Loucy (cell line): ENCODE measurements around the gene AEBP2.
"Not testable (repeated sequence)": the region's sequence is repeated elsewhere in the genome, so short reads cannot be mapped to it uniquely, and the experiment has no call there.

ENCODE experiments used
- H2AFZ ChIP-seq: fragments of 200-600 bp; sonication (generic); 2 replicates; pipeline ENCODE4 v1.6.0; 2016; ENCODE audit warnings: antibody characterized with exemption, mild to moderate bottlenecking, low read length, moderate library complexity
- H3F3A ChIP-seq: fragments of 200-600 bp; 2 replicates; pipeline ENCODE4 v1.6.0; 2016; ENCODE audit warnings: antibody characterized with exemption, low read depth, mild to moderate bottlenecking
- H3K27me3 ChIP-seq: fragments of 200-600 bp; sonication (generic); 2 replicates; pipeline ENCODE4 v1.6.1; 2014; ENCODE audit warnings: low read length, mild to moderate bottlenecking; ENCODE audit not compliant: insufficient read depth, poor library complexity, severe bottlenecking
- H3K36me3 ChIP-seq: fragments of 200-600 bp; sonication (generic); 2 replicates; pipeline ENCODE4 v1.6.1; 2016; ENCODE audit warnings: low read length; ENCODE audit not compliant: insufficient read depth
- H3K4me1 ChIP-seq: fragments of 200-600 bp; sonication (generic); 2 replicates; pipeline ENCODE4 v1.5.1; 2014; ENCODE audit warnings: low read length, mild to moderate bottlenecking; ENCODE audit not compliant: insufficient read depth, poor library complexity, severe bottlenecking
- H3K4me2 ChIP-seq: fragments of 200-600 bp; sonication (generic); 2 replicates; pipeline ENCODE4 v1.6.0; 2014; ENCODE audit warnings: antibody characterized with exemption, low read length, low read depth, mild to moderate bottlenecking; ENCODE audit not compliant: poor library complexity, severe bottlenecking
- H3K4me3 ChIP-seq: fragments of 200-600 bp; sonication (generic); 2 replicates; pipeline ENCODE4 v1.5.1; 2014; ENCODE audit warnings: low read length, mild to moderate bottlenecking, mixed read lengths; ENCODE audit not compliant: poor library complexity, severe bottlenecking
- H3K79me2 ChIP-seq: fragments of 200-600 bp; sonication (generic); 2 replicates; pipeline ENCODE4 v1.6.1; 2014; ENCODE audit warnings: low read length; ENCODE audit not compliant: insufficient read depth
- H3K9ac ChIP-seq: fragments of 200-600 bp; sonication (generic); 2 replicates; pipeline ENCODE4 v1.6.0; 2014; ENCODE audit warnings: mild to moderate bottlenecking, low read depth, low read length, moderate library complexity; ENCODE audit not compliant: poor library complexity, severe bottlenecking
- H3K9me2 ChIP-seq: fragments of 200-600 bp; sonication (generic); replicated peaks from 2 replicates; pipeline ENCODE4 v1.6.1; 2016; ENCODE audit warnings: low read depth, low read length, mixed read lengths
- H3K9me3 ChIP-seq: fragments of 200-600 bp; sonication (generic); 2 replicates; pipeline ENCODE4 v1.6.1; 2014; ENCODE audit warnings: mild to moderate bottlenecking, antibody characterized with exemption, low read length, low read depth; ENCODE audit not compliant: insufficient read depth
- H4K20me1 ChIP-seq: fragments of 200-600 bp; sonication (generic); 2 replicates; pipeline ENCODE4 v1.6.0; 2014; ENCODE audit warnings: antibody characterized with exemption, low read length, mild to moderate bottlenecking; ENCODE audit not compliant: insufficient read depth, poor library complexity, severe bottlenecking
- CTCF ChIP-seq: fragments of 200-600 bp; sonication (generic); conservative IDR thresholded peaks from 2 replicates; pipeline ENCODE4 v1.5.1; 2014; ENCODE audit warnings: mild to moderate bottlenecking, antibody characterized with exemption, low read length
- EZH2phosphoT487 ChIP-seq: fragments of 200-600 bp; IDR thresholded peaks from 2 replicates; pipeline ENCODE4 v1.6.1; 2018; ENCODE audit warnings: antibody characterized with exemption, mild to moderate bottlenecking, moderate library complexity, borderline replicate concordance

Gene AEBP2

GRCh38 chr12:19411234-19412204 lies 27.8 kb upstream of the AEBP2 start:
- TF ChIP-seq CTCF (no peak), EZH2phosphoT487 (no peak)
- H3K4me1 ChIP-seq = peaks cover 7% of the 10 kb centered on the region
- H3K36me3 ChIP-seq = no peaks in the 10 kb centered on the region
- no peaks in the 10 kb centered on the region for H3K27me3 ChIP-seq
- no peaks in the 10 kb centered on the region for H3F3A ChIP-seq
- no peak overlapping the region for H3K4me3 ChIP-seq
- H3K9me2 ChIP-seq = no peaks in the 10 kb centered on the region
- H2AFZ ChIP-seq = no peak overlapping the region
- H3K4me2 ChIP-seq = no peak overlapping the region
- H3K9me3 ChIP-seq = no peaks in the 10 kb centered on the region
- no peak overlapping the region for H3K9ac ChIP-seq
- no peaks in the 10 kb centered on the region for H4K20me1 ChIP-seq
- no peaks in the 10 kb centered on the region for H3K79me2 ChIP-seq

GRCh38 chr12:19412844-19413243 lies 26.4 kb upstream of the AEBP2 start:
- Histone ChIP-seq H3K27me3 (no peaks in the 10 kb centered on the region), H4K20me1 (no peaks in the 10 kb centered on the region), H3K9ac (no peak overlapping the region), H3K9me3 (no peaks in the 10 kb centered on the region), H3K4me2 (no peak overlapping the region), H3K79me2 (no peaks in the 10 kb centered on the region), H3K9me2 (no peaks in the 10 kb centered on the region), H3K36me3 (no peaks in the 10 kb centered on the region), H3F3A (no peaks in the 10 kb centered on the region), H3K4me3 (no peak overlapping the region), H3K4me1 (peaks cover 7% of the 10 kb centered on the region), H2AFZ (no peak overlapping the region)
- TF ChIP-seq EZH2phosphoT487 (no peak), CTCF (no peak)

- H3F3A ChIP-seq, H3K9me3 ChIP-seq, H4K20me1 ChIP-seq, H3K36me3 ChIP-seq, H2AFZ ChIP-seq, H3K9me2 ChIP-seq, H3K4me1 ChIP-seq, H3K79me2 ChIP-seq, H3K4me3 ChIP-seq, H3K9ac ChIP-seq, H3K4me2 ChIP-seq, H3K27me3 ChIP-seq: not testable (repeated sequence)
These were observed 25.7 kb upstream of the AEBP2 start for GRCh38 chr12:19413582-19413981.

GRCh38 chr12:19415563-19415962 lies 23.7 kb upstream of the AEBP2 start:
- H3K4me1 ChIP-seq = peaks cover under 1% of the 10 kb centered on the region
- H3K9me3 ChIP-seq = no peaks in the 10 kb centered on the region
- no peaks in the 10 kb centered on the region for H3K36me3 ChIP-seq
- H3F3A ChIP-seq = no peaks in the 10 kb centered on the region
- H3K4me2 ChIP-seq = no peak overlapping the region
- no peaks in the 10 kb centered on the region for H3K79me2 ChIP-seq
- no peaks in the 10 kb centered on the region for H4K20me1 ChIP-seq
- no peak overlapping the region for H2AFZ ChIP-seq
- no peak for TF ChIP-seq EZH2phosphoT487
- TF ChIP-seq CTCF = no peak
- no peak overlapping the region for H3K4me3 ChIP-seq
- no peaks in the 10 kb centered on the region for H3K9me2 ChIP-seq
- no peak overlapping the region for H3K9ac ChIP-seq
- H3K27me3 ChIP-seq = no peaks in the 10 kb centered on the region
